Fibroblast of lung (primary cell): Measurements from ENCODE around the gene TMEM240. TPM values are rescaled to one million over a fixed set of nuclear protein-coding genes. Genes with fewer than 3 reads are reported as not detected.
"Not testable (repeated sequence)": the region's sequence is repeated elsewhere in the genome, so short reads cannot be mapped to it uniquely, and the experiment has no call there.

ENCODE experiments used
- DNase-seq, 2 donors: peaks; one replicate each; pipeline versions ENCODE4 v3.0.0 to v3.0.0-alpha.2; 2010; ENCODE audit warnings: low read depth in 2 of 2
- H2AFZ ChIP-seq: 2 replicates; pipeline ENCODE4 v1.5.1; 2012; ENCODE audit warnings: low read length, control low read depth, inconsistent platforms
- H3K27ac ChIP-seq: 2 replicates; pipeline ENCODE4 v1.5.1; 2011; ENCODE audit warnings: low read length, control low read depth; ENCODE audit not compliant: insufficient read depth
- H3K27me3 ChIP-seq: 2 replicates; pipeline ENCODE4 v1.5.1; 2011; ENCODE audit warnings: mild to moderate bottlenecking, low read length; ENCODE audit not compliant: control insufficient read depth, insufficient read depth
- H3K36me3 ChIP-seq: 2 replicates; pipeline ENCODE4 v1.5.1; 2011; ENCODE audit warnings: low read length; ENCODE audit not compliant: control insufficient read depth, insufficient read depth
- H3K4me1 ChIP-seq: 2 replicates; pipeline ENCODE4 v1.5.1; 2011; ENCODE audit warnings: low read length; ENCODE audit not compliant: control insufficient read depth, insufficient read depth; ENCODE audit errors: extremely low read depth
- H3K4me2 ChIP-seq: 2 replicates; pipeline ENCODE4 v1.5.1; 2011; ENCODE audit warnings: low read length, control low read depth; ENCODE audit not compliant: insufficient read depth; ENCODE audit errors: extremely low read depth
- H3K4me3 ChIP-seq, 4 experiments: fragments of 200-600 bp in 1 of 4; sonication (generic) in 1 of 4; replicated peaks in 1 of 4; 2 replicates each; pipeline ENCODE4 v1.5.1; 2011 to 2016; ENCODE audit warnings: low read length in 4 of 4, low read depth in 3 of 4, mild to moderate bottlenecking in 3 of 4, control low read depth in 2 of 4, inconsistent platforms in 1 of 4, mixed read lengths in 1 of 4; ENCODE audit not compliant: insufficient read depth in 1 of 4; ENCODE audit errors: control extremely low read depth in 1 of 4
- H3K79me2 ChIP-seq: 2 replicates; pipeline ENCODE4 v1.5.1; 2012; ENCODE audit warnings: mild to moderate bottlenecking, low read length, inconsistent platforms; ENCODE audit not compliant: control insufficient read depth, insufficient read depth
- H3K9ac ChIP-seq: 2 replicates; pipeline ENCODE4 v1.5.1; 2011; ENCODE audit warnings: mild to moderate bottlenecking, low read length, control low read depth; ENCODE audit not compliant: insufficient read depth
- H3K9me3 ChIP-seq: 2 replicates; pipeline ENCODE4 v1.5.1; 2012; ENCODE audit warnings: low read depth, low read length; ENCODE audit not compliant: control insufficient read depth, insufficient read depth
- H4K20me1 ChIP-seq: 2 replicates; pipeline ENCODE4 v1.5.1; 2011; ENCODE audit warnings: low read length; ENCODE audit not compliant: control insufficient read depth, insufficient read depth; ENCODE audit errors: extremely low read depth
- CTCF ChIP-seq, 2 donors: IDR thresholded peaks in 1 of 2; conservative IDR thresholded peaks in 1 of 2; 1 replicate in 1 of 2; 2 replicates in 1 of 2; pipeline ENCODE4 v1.5.1; 2011 to 2012; ENCODE audit warnings: low read length in 2 of 2, control low read depth in 1 of 2, inconsistent platforms in 1 of 2, low read depth in 1 of 2, mild to moderate bottlenecking in 1 of 2
- EZH2 ChIP-seq: IDR thresholded peaks from 2 replicates; pipeline ENCODE4 v1.5.1; 2012; ENCODE audit warnings: low read length, control low read depth, mild to moderate bottlenecking; ENCODE audit errors: missing control alignments
- polyA plus RNA-seq, 2 donors: library from polyadenylated mRNA; depleted of rRNA in 1 of 2; stranded (reverse) in 1 of 2; unstranded in 1 of 2; fragments of >200 nt; gene quantifications; 2 replicates each; pipeline ENCODE4 v1.2.1, GENCODE V29; 2011 to 2012; ENCODE audit warnings: missing spikeins in 1 of 2
- total RNA-seq: library from RNA; depleted of rRNA; stranded (reverse); fragments of >200 nt; gene quantifications from 2 replicates; pipeline ENCODE4 v1.2.1, GENCODE V29; 2014

TMEM240 gene
- total and polyA plus RNA-seq, 2 donors (not counting 1 experiment from before 2014, with no cell fraction given): 1.4 to 5.4 TPM

GRCh38 chr1:1560178-1560577 lies 19.8 kb upstream of the TMEM240 start:
- H2AFZ ChIP-seq: no peak overlapping the region
- no peak for DNase-seq
- TF ChIP-seq EZH2 (no peak), CTCF (conservative IDR thresholded peaks at IDR 0.05 in 1 of 2, IDR thresholded peaks at IDR 0.05 in 1 of 2; ENCODE audit: low read depth in 1 of 2, low read length in 2 of 2) (no peak)
- no peak overlapping the region for H3K4me3 ChIP-seq
- H3K9me3 ChIP-seq: no peaks in the 10 kb centered on the region
- peaks cover 17% of the 10 kb centered on the region for H3K36me3 ChIP-seq
- H3K9ac ChIP-seq: no peak overlapping the region
- peaks cover 39% of the 10 kb centered on the region for H3K79me2 ChIP-seq
- H3K4me2 ChIP-seq: no peak overlapping the region
- H3K4me1 ChIP-seq: peaks cover 19% of the 10 kb centered on the region
- H4K20me1 ChIP-seq: no peaks in the 10 kb centered on the region
- H3K27me3 ChIP-seq: no peaks in the 10 kb centered on the region
- H3K27ac ChIP-seq: no peak overlapping the region

- H3K36me3 ChIP-seq: peaks cover 12% of the 10 kb centered on the region
- no peak overlapping the region for H2AFZ ChIP-seq
- H3K79me2 ChIP-seq: peaks cover 34% of the 10 kb centered on the region
- no peak overlapping the region for H3K9ac ChIP-seq
- no peaks in the 10 kb centered on the region for H4K20me1 ChIP-seq
- H3K27ac ChIP-seq: no peak overlapping the region
- H3K4me2 ChIP-seq: no peak overlapping the region
- H3K27me3 ChIP-seq: no peaks in the 10 kb centered on the region
- no peaks in the 10 kb centered on the region for H3K9me3 ChIP-seq
- no peak overlapping the region for H3K4me3 ChIP-seq
- TF ChIP-seq CTCF (conservative IDR thresholded peaks at IDR 0.05 in 1 of 2, IDR thresholded peaks at IDR 0.05 in 1 of 2; ENCODE audit: low read depth in 1 of 2, low read length in 2 of 2): no peak
- TF ChIP-seq EZH2: no peak
- DNase-seq: no peak
- H3K4me1 ChIP-seq: peaks cover 27% of the 10 kb centered on the region
Measured at GRCh38 chr1:1559066-1559465, 18.6 kb upstream of the TMEM240 start.

GRCh38 chr1:1558591-1558990 lies 18.2 kb upstream of the TMEM240 start:
- Histone ChIP-seq H3K27me3 (no peaks in the 10 kb centered on the region), H3K9ac (no peak overlapping the region), H3K4me3 (no peak overlapping the region), H3K4me2 (no peak overlapping the region), H3K27ac (no peak overlapping the region), H3K4me1 (peaks cover 26% of the 10 kb centered on the region), H3K36me3 (peaks cover 11% of the 10 kb centered on the region), H3K9me3 (no peaks in the 10 kb centered on the region), H3K79me2 (peaks cover 35% of the 10 kb centered on the region), H4K20me1 (no peaks in the 10 kb centered on the region), H2AFZ (no peak overlapping the region)
- TF ChIP-seq EZH2 (no peak), CTCF (conservative IDR thresholded peaks at IDR 0.05 in 1 of 2, IDR thresholded peaks at IDR 0.05 in 1 of 2; ENCODE audit: low read depth in 1 of 2, low read length in 2 of 2) (no peak)
- DNase-seq: no peak

- not testable (repeated sequence) for DNase-seq, H3K27me3 ChIP-seq, H3K4me3 ChIP-seq, H4K20me1 ChIP-seq, H3K9me3 ChIP-seq, H3K4me2 ChIP-seq, H3K27ac ChIP-seq, H3K9ac ChIP-seq, H2AFZ ChIP-seq
- Histone ChIP-seq H3K36me3 (peaks cover 10% of the 10 kb centered on the region), H3K79me2 (peaks cover 31% of the 10 kb centered on the region), H3K4me1 (peaks cover 22% of the 10 kb centered on the region)
Measured at GRCh38 chr1:1557688-1558087, 17.3 kb upstream of the TMEM240 start.

GRCh38 chr1:1556961-1557360 lies 16.5 kb upstream of the TMEM240 start:
- H3K4me1 ChIP-seq: peaks cover 17% of the 10 kb centered on the region
- peaks cover 31% of the 10 kb centered on the region for H3K79me2 ChIP-seq
- H2AFZ ChIP-seq, H3K4me2 ChIP-seq, H3K27me3 ChIP-seq, H3K4me3 ChIP-seq, H3K9ac ChIP-seq, DNase-seq, H3K27ac ChIP-seq, H3K36me3 ChIP-seq, H4K20me1 ChIP-seq, H3K9me3 ChIP-seq: not testable (repeated sequence)
